HepG2 (cell line): ENCODE results near the gene CSNK1D. TPM values are rescaled to one million over a fixed set of nuclear protein-coding genes. Genes with fewer than 3 reads are reported as not detected.

Experiments
- BORCS8-MEF2B ChIP-seq: sonication (generic); formaldehyde crosslinking; IDR thresholded peaks from 2 replicates; pipeline ENCODE4 v1.8.0; 2022; ENCODE audit warnings: mild to moderate bottlenecking, missing genetic modification reagents
- CHD2 ChIP-seq: IDR thresholded peaks from 2 replicates; pipeline ENCODE4 v1.6.1; 2011; ENCODE audit warnings: low read depth, low read length, improper control_type of control experiment
- NR2F1 ChIP-seq, 2 experiments: fragments of 450-650 bp in 1 of 2; formaldehyde crosslinking in 1 of 2; IDR thresholded peaks; 2 replicates each; pipeline versions ENCODE4 v1.5.0 to v1.6.1; 2016 to 2020; ENCODE audit warnings: mild to moderate bottlenecking in 1 of 2, missing compliant biosample characterization in 1 of 2, missing genetic modification reagents in 1 of 2, moderate library complexity in 1 of 2
- NRL ChIP-seq: sonication (generic); formaldehyde crosslinking; IDR thresholded peaks from 2 replicates; pipeline ENCODE4 v1.5.0; 2020; ENCODE audit warnings: missing genetic modification reagents, mild to moderate bottlenecking, moderate library complexity, borderline replicate concordance
- PAX8 ChIP-seq: sonication (generic); formaldehyde crosslinking; IDR thresholded peaks from 2 replicates; pipeline ENCODE4 v1.8.0; 2022; ENCODE audit warnings: mild to moderate bottlenecking, missing genetic modification reagents, borderline replicate concordance
- SIN3B ChIP-seq: fragments of 150-350 bp; IDR thresholded peaks from 2 replicates; pipeline ENCODE4 v1.6.1; 2014; ENCODE audit warnings: low read length
- SMARCC2 ChIP-seq: fragments of 450-650 bp; IDR thresholded peaks from 2 replicates; pipeline ENCODE4 v1.6.1; 2017; ENCODE audit warnings: antibody characterized with exemption, mild to moderate bottlenecking
- TBL1XR1 ChIP-seq: fragments of 150-350 bp; IDR thresholded peaks from 2 replicates; pipeline ENCODE4 v1.6.1; 2014; ENCODE audit warnings: borderline replicate concordance, low read length; ENCODE audit not compliant: partially characterized antibody
- THAP7 ChIP-seq: sonication (generic); formaldehyde crosslinking; IDR thresholded peaks from 2 replicates; pipeline ENCODE4 v1.8.1; 2023; ENCODE audit warnings: mild to moderate bottlenecking, missing genetic modification reagents
- ZBTB34 ChIP-seq: sonication (generic); formaldehyde crosslinking; IDR thresholded peaks from 2 replicates; pipeline ENCODE4 v1.8.0; 2022; ENCODE audit warnings: mild to moderate bottlenecking, missing genetic modification reagents
- ZMYM3 ChIP-seq: sonication (generic); formaldehyde crosslinking; IDR thresholded peaks from 2 replicates; pipeline ENCODE4 v1.5.1; 2020; ENCODE audit warnings: mild to moderate bottlenecking, missing genetic modification reagents
- ZNF10 ChIP-seq: sonication (generic); formaldehyde crosslinking; IDR thresholded peaks from 2 replicates; pipeline ENCODE4 v1.4.0; 2020; ENCODE audit warnings: mild to moderate bottlenecking, low read depth, missing genetic modification reagents, borderline replicate concordance
- ZNF17 ChIP-seq: sonication (generic); formaldehyde crosslinking; IDR thresholded peaks from 2 replicates; pipeline ENCODE4 v1.5.0; 2020; ENCODE audit warnings: mild to moderate bottlenecking, missing genetic modification reagents
- ZNF282 ChIP-seq: fragments of 450-650 bp; IDR thresholded peaks from 2 replicates; pipeline ENCODE4 v1.6.1; 2018; ENCODE audit not compliant: partially characterized antibody
- ZNF510 ChIP-seq: sonication (generic); formaldehyde crosslinking; IDR thresholded peaks from 2 replicates; pipeline ENCODE4 v1.4.0; 2020; ENCODE audit warnings: low read depth, mild to moderate bottlenecking, missing genetic modification reagents
- ZNF574 ChIP-seq: sonication (generic); formaldehyde crosslinking; IDR thresholded peaks from 2 replicates; pipeline ENCODE4 v1.4.0; 2020; ENCODE audit warnings: missing genetic modification reagents
- ZNF577 ChIP-seq: sonication (generic); formaldehyde crosslinking; IDR thresholded peaks from 2 replicates; pipeline ENCODE4 v1.4.0; 2020; ENCODE audit warnings: mild to moderate bottlenecking, low read depth, missing genetic modification reagents, borderline replicate concordance
- ZNF619 ChIP-seq: sonication (generic); formaldehyde crosslinking; IDR thresholded peaks from 2 replicates; pipeline ENCODE4 v1.4.0; 2020; ENCODE audit warnings: mild to moderate bottlenecking, missing genetic modification reagents
- ZNF644 ChIP-seq: IDR thresholded peaks from 2 replicates; pipeline ENCODE4 v1.6.1; 2016; ENCODE audit warnings: low read depth
- ZNF800 ChIP-seq: sonication (generic); formaldehyde crosslinking; IDR thresholded peaks from 2 replicates; pipeline ENCODE4 v1.4.0; 2020; ENCODE audit warnings: missing genetic modification reagents
- ZNF839 ChIP-seq: sonication (generic); formaldehyde crosslinking; IDR thresholded peaks from 2 replicates; pipeline ENCODE4 v1.4.0; 2020; ENCODE audit warnings: missing genetic modification reagents, mild to moderate bottlenecking, borderline replicate concordance
- polyA plus RNA-seq, 8 experiments: library from polyadenylated mRNA; depleted of rRNA in 3 of 8; stranded (reverse) in 7 of 8; unstranded in 1 of 8; fragments of >200 nt; fragmentation: Illumina TruSeq in 4 of 8; extraction: Trizol in 4 of 8; gene quantifications; 2 replicates each; pipeline versions ENCODE4 v1.2.1 to v1.2.3, GENCODE V29; 2011 to 2016; ENCODE audit warnings: low read depth in 4 of 8, missing spikeins in 1 of 8, mixed read lengths in 1 of 8; ENCODE audit not compliant: insufficient read depth in 1 of 8
- total RNA-seq, 5 experiments: library from RNA; depleted of rRNA; stranded (reverse); fragments of >200 nt; fragmentation: Illumina TruSeq; extraction: Trizol; gene quantifications; 2 replicates each; pipeline ENCODE4 v1.2.3, GENCODE V29; 2016; ENCODE audit warnings: low read depth in 1 of 5

CSNK1D gene
- total and polyA plus RNA-seq, 2 of the 13 experiments (the other 11 are each of a cell fraction or from before 2014, with no cell fraction given): 31.5 to 128 TPM

- TF ChIP-seq ZNF619 (0 out of 2 replicates have a peak, but pooled peaks have one; percentile 42), ZNF17 (CRISPR knock-in tag) (no peak), ZNF577 (no peak), ZNF282 (no peak), THAP7 (CRISPR knock-in tag) (no peak; the same call in 1 of the 2 replicates), ZNF644 (no peak; the same call in 1 of the 2 replicates), CHD2 (no peak), NRL (CRISPR knock-in tag) (peak; percentile 19), ZNF574 (no peak; the same call in 1 of the 2 replicates), TBL1XR1 (no peak), ZNF800 (CRISPR knock-in tag) (no peak), NR2F1 (CRISPR knock-in tag; IDR thresholded peaks at IDR 0.05) (peak; percentile 84 to 97), PAX8 (no peak; the same call in none of the 2 replicates), ZBTB34 (CRISPR knock-in tag) (peak; percentile 29; the same call in 1 of the 2 replicates), ZMYM3 (CRISPR knock-in tag) (no peak), ZNF10 (CRISPR knock-in tag) (no peak), SIN3B (no peak), BORCS8-MEF2B (CRISPR knock-in tag) (no peak), SMARCC2 (no peak), ZNF839 (CRISPR knock-in tag) (no peak), ZNF510 (CRISPR knock-in tag) (no peak)
Observed at GRCh38 chr17:82216301-82217119, 57.0 kb downstream of the CSNK1D start (continued).
